ENCODE measurements around the gene CHRNA4.
"Not testable (repeated sequence)": the region's sequence is repeated elsewhere in the genome, so short reads cannot be mapped to it uniquely, and the experiment has no call there.

The CHRNA4 gene

DNA sequence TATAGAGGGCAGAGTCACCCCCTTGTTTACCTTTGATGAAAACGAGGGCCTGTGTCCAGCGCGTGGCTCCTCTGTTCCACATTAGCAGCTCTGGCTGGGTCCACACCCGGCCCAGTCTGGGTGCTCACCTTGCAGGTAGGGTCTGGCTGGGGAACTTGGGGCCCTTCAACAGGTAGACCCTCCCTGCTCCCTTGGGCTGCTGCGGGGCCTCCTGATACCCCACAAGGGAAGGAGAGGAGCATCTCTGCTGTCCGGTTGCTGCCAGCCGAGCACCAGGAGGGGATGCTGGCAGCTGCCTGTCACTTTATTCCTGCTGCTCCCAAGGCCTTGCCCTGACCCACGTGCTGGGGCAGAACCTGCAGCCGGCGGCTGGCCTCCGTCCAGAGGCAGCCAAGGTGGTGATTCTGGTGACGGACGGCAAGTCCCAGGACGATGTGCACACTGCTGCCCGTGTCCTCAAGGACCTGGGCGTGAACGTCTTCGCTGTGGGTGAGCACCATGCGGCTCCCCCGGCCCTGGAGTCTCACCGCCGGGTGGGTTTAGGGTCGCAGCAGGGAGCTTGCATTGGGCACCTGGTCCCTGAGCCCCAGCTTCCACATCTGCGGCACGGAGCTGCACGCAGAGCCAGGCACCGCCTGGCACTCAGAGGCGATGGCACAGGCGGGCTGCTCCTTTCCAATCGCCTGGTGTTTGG is 52.8 kb downstream of the CHRNA4 start:
- no peak for DNase-seq

DNA sequence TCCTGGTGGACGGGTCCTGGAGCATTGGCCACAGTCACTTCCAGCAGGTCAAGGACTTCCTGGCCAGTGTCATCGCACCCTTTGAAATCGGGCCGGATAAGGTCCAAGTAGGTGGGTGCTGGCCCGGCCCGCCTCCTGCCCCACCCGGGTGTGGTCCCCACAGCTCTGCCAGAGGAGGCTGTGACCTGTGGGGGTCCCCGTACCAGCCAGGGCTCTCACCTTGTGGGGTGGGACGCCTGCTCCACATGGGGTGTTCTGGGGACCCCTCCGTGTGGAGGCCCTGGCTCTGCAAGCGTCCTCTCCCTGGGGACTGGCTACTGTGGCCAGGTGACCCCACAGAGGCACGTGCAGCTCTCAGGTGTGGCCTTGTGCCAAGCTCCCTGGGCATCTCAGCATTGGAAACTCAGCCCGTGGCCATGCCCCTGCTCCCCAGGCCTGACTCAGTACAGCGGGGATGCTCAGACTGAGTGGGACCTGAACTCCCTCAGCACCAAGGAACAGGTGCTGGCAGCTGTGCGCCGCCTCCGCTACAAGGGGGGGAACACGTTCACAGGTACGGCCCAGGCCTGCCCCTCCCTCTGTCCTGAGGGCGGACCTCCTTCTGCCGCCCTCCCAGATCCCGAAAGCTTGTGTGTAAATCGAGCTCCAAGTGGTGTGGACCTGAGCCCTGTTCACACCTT is 53.5 kb downstream of the CHRNA4 start:
- DNase-seq = no peak

DNA sequence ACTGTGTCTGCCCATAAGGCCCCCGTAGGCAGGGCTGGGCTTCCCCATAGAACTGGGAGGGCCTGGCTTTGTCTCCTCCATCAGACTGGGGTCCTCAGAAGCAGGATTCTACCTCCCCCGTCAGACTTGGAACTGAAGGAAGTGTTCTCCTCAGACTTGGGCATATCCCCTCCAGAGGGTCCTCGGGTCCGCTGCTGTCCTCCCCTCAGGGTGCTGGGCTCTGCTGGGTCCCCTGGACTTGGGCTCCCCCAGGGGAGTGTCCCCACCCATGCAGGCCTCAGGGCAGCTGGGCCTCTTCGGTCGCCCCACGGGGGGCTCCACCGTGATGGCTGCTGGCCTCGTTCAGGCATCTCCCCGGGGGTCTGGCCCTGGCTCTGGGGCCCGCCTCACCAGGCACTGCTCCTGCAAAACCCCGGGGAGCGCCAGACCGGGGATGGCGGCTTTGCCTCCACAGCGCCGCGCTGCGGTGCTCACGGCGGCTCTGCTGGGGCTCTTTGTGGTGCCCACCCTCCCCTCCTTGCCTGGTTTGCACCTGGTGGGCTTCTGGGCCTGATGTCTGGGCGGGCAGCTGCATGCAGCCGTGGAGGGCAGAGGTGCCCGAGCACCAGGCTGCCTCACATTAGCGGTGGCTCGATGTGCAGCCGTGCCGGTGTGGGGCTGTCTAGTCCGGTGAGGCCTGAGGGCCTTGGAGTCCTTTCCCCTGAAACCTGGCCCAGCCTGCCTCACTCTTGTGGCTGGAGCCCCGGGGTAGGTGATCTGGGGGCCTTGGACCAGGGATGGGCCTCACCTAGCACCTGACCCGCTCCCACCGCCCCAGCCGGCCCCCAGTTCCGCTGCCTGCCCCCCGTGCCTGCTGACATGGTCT is 54.2 kb downstream of the CHRNA4 start:
- DNase-seq = no peak

GRCh38 chr20:63305933-63306672 is 55.0 kb downstream of the CHRNA4 start:
- not testable (repeated sequence) for DNase-seq

DNA sequence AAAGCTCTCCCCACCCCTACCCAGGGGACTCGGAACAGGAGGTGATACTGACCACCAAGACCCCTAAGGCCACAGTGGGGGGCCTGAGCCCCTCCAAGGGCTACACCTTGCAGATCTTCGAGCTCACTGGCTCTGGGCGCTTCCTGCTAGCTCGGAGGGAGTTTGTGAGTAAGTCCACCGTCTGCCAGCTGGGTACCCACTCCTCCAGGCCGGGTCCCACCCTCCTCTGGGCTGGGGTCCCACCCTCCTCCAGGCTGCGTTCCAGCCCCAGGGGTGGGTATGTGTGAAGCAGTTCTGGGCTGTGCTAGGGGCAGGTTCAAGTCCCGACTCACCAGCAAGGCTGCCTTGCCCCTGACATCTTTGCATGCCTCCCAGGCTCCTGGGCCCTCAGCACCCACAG is 55.8 kb downstream of the CHRNA4 start:
- no peak for DNase-seq

DNA sequence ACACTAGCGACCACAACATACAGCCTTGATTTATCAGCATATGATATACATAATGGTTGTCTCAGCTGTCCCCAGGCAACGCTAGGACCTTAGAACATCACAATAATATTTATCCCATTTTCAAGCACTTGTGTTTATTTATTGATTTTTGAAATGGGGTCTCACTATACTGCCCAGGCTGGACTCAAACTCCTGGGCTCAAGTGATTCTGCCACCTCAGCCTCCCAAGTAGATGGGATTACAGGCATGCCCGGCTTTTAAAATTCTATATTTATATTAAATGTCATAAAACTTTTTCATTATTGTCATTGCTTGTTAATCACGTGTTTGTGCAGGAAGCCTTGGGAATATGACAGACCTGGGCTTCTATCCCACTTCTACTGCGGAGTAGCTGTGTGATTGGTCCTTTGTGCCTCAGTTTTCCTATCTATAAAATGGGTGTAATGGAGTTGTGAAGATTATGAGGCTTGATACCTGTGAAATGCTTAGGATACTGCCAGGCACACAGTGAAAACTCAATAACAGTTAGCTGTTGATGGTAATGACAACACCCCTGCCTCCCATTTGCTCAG is 58.0 kb downstream of the CHRNA4 start:
- no peak for DNase-seq

- DNase-seq = no peak
These were observed 59.5 kb downstream of the CHRNA4 start for GRCh38 chr20:63301671-63302070.

DNA sequence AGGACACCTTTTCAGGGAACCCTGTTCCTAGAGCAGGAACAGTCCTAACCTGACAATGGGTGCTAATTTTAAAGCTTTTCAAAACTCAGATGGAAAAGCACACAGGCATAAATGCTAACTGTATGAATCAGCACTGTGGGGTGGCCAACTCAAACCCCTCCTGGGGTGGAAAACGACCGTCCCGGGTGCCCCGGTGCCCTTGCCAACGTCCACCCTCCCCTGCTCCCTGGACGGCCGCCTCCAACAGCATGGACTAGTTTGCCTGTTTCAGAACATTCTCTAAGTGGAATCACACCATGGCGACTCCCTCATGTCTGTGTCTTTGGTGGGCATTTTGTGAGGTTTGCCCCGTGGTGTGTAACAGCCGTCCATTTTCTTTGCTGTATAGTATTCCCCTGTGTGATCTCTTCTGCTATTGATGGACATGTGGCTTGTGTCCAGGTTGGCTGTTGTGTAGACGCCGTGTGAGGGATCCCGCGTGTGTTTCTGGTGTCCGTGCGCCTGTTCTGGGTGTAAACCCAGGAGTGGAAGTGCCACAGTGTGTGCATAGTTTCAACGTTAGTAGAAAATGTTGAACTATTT is 62.3 kb downstream of the CHRNA4 start:
- no peak for DNase-seq

DNA sequence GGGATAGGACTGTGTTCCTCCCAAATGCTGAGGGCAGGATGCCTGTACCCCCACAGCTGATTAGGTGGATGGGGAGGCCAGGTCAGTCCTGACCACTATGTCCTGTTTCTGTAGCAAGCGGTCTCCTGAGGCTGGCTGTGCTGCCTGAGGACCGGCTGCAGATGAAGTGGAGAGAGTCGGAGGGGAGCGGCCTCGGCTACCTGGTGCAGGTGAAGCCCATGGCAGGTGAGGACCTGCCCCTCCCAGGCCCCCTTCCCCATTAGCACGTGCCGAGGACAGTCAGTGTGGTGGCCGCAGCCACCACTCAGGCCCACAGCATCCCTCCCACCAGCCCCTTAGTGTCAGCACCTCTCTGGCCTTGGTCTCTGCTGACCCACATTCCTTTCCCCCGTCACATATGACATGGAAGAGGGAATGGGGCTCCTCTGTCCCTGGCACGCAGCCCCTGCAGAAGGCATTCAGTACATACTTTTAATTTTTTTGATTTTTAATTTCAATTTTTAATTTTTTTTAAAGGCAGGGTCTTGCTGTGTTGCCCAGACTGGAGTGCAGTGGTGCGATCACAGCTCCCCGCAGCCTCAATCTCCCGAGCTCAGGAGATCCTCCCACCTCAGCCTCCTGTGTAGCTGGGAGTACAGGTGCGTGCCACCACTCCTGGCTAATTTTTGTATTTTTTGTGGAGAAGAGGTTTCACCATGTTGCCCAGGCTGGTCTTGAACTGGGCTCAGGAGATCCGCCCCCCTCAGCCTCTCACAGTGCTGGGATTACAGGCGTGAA is 63.2 kb downstream of the CHRNA4 start:
- no peak for DNase-seq

DNA sequence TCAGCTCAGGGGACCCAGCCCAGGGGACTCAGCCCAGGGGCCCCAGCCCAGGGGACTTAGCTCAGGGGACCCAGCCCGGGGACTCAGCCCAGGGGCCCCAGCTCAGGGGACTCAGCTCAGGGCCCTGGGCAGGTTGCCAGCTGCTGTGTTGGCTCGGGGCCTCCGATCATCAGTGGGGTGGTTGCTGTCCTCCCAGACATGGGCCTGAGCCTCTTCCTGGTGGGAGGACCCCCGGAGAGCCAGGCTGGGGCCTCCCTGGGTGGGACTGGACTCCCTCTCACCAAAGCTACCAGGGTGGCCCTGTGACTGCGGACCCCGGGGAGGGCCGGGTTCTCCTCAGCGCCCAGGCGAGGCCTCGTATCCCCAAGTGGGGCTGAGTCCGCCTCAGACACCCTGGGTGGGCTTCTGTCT is 63.8 kb downstream of the CHRNA4 start:
- no peak for DNase-seq

DNA sequence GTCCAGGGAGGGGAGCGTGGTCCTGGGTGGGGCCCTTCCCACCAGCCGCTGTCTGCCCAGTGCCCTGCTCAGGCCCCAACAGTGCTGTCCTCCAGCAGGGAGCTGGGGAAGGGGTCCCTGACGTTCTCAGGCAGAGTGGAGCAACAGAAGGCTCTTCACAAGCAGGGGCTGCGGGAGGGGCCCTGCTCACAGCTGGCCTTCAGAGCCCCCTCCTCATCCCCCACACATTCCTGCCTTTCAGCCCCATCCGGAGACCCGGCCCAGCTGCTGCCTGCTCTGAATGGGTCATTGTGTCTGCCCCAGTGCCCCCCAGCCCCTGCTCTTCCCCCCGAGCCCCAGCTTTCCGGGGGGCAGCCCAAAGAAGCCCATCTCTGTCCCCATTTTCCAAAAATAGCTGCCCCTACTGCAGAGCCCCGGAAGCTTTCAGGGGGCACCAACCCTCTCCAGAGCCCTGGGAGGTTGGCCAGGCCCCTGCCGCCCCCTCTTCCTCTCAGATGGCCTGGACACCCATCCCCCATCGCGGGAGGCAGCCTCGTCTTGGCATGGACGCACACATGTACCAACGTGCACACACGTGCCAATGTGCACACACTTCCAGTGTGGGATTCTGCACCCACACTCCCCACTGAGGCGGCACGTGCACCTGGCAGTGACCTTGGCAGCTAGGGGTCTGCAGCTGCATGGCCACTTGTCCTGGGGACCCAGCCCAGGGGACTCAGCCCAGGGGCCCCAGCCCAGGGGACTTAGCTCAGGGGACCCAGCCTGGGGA is 64.4 kb downstream of the CHRNA4 start:
- DNase-seq = no peak

DNA sequence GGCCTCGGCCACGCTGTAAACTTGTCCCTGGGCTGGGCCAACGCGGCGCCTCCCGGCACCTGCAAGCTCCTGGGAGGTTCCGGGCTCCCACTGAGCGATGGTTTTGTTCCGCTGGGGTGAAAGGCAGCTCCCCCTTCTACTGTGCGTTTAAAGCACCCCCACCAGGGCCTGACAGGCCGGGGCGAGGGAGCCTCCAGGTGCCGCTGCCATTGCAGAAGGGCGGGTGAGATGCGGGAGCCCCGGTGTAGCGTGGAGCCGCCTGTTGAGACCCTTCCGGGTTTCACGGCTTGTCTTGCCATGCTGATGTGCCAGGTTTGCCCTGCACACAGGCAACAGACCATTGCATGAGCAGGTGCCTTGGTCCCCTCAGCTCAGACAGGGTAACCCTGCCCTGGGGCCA is 65.3 kb downstream of the CHRNA4 start:
- no peak for DNase-seq

DNA sequence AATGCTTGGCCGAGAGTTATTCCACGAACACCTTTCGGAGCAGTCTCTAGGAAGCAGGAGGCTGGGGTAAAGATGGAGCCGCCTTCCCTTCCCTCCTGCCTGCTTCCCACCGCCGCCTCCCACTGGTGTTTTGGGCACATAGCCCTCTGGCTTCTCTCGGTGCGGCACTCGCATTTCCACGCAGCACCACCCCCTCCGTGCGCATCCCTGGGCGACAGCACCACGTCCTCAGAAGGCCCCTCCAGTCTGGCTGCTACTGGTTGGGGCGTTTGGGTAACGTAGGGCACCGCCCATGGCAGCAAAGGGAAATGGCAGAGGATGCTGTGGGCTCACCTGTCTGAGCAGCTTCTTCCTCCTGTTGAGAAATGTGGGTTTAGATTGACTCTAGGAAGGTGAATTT is 65.7 kb downstream of the CHRNA4 start:
- DNase-seq = no peak

GRCh38 chr20:63295018-63295417 is 66.1 kb downstream of the CHRNA4 start:
- DNase-seq = no peak

- DNase-seq = no peak
These were observed 66.6 kb downstream of the CHRNA4 start for GRCh38 chr20:63294536-63294900.

GRCh38 chr20:63293871-63294535 is 67.1 kb downstream of the CHRNA4 start:
- no peak for DNase-seq

DNA sequence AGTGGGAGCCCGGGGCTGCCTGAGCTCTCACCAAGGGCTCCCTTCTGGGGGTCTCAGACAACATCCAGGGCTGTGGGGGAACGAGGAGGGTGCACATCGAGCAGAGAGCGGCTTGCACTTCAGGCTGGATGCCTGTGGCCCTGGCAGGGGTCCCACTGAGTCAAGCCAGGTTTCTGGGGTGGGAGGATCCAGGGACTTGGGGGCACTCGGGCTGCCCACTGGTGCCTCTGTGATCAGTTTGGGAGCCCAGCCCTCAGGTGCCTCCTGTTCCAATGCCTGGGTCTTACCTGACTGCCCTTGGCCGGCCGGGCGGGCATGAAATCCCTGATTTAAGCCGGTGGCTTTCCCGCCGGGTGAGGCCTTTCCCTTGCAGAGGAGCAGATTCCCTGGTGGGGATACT is 67.7 kb downstream of the CHRNA4 start:
- no peak for DNase-seq

All from right kidney (tissue), 1 donor.